Measurements from ENCODE around the gene INPP5K.
A peak's percentile ranks its signal among the peaks of the same experiment; 100 is the strongest.
"Not testable (repeated sequence)": the region's sequence is repeated elsewhere in the genome, so short reads cannot be mapped to it uniquely, and the experiment has no call there.

Gene INPP5K

DNA sequence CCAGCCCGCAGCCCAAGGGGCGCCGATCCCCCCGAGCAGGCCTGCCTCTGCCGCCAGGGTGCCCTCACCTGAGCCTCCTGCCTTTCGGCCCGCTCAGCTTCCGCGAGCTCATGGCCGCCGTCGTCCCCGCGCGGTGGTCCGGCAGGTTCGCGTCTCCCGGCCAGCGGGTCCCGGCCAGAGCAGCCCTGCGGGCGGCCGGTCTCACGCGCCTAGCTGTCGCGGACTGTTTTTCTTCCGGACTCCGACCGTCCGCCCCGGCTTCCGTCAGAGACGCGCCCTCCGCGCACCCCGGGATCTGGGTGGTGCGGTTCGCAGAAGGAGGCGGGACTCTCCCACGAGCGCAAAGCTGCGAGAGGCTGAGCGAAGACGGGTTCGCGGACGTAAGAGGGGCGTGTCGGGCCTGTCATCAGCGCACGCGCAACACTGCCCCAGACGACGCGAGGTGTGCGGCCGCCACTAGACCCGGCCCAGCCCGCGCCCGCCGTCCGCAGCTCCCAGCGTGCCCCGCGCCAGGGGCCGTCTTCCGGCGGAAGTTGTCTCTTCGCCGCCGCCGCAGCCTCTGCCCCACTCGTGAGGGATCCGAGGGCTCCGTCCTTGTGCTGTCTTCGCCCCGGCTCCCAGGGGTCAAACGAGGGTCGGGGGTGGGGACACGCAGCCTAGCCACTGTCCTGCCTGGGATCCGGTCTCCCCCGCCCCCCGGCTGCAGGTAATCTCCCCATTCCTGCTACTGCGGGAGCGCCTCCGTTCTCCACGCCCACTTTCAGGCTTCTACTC lies at the start of gene INPP5K:
Gene INPP5K (minus strand): TSS at position 225 of the 774 bp plus-strand sequence. CDS start 113 bp downstream, at position 112.
- peak; percentile 98 for DNase-seq (ENCODE audit: low read depth)

- no peak for DNase-seq (ENCODE audit: low read depth)
These were observed 49.5 kb upstream of the INPP5K start for GRCh38 chr17:1565877-1566276.

- no peak for DNase-seq (ENCODE audit: low read depth)
These were observed 47.6 kb upstream of the INPP5K start for GRCh38 chr17:1563786-1564613.

DNA sequence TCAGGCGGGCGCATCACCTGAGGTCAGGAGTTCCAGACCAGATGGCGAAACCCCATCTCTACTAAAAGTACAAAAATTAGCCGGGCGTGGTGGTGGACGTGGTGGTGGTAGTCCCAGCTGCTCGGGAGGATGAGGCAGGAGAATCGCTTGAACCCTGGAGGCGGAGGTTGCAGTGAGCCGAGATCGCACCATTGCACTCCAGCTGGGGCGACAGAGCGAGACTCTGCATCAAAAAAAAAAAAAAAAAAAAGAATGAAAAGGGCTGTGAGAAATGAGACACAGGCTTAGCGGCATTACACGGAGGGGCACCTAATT lies 47.0 kb upstream of the INPP5K start:
- DNase-seq (ENCODE audit: low read depth), result not testable (repeated sequence)

DNA sequence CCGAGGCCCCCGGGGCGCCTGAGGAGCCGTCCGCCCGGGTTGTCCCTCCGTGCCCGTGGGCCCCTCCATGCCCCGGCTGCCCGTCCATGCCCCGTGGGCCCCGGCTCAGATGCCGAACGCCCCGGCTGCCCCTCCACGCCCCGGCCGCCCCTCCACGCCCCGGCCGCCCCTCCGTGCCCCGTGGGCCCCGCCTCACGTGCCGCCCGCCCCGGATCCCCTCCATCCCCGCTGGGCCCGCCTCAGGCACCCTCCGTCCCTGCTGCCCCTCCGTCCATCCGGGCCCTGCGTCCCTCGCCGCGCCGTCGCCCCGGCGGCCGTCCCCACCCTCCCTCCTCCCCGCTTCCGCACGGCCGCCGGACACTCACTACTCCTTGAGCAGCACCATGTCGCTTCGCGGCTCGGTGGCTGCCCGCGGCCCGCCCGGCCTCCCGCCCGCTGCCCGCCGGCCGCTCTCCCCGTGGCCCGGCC lies 45.8 kb upstream of the INPP5K start:
- DNase-seq (ENCODE audit: low read depth), result peak; percentile 62

DNA sequence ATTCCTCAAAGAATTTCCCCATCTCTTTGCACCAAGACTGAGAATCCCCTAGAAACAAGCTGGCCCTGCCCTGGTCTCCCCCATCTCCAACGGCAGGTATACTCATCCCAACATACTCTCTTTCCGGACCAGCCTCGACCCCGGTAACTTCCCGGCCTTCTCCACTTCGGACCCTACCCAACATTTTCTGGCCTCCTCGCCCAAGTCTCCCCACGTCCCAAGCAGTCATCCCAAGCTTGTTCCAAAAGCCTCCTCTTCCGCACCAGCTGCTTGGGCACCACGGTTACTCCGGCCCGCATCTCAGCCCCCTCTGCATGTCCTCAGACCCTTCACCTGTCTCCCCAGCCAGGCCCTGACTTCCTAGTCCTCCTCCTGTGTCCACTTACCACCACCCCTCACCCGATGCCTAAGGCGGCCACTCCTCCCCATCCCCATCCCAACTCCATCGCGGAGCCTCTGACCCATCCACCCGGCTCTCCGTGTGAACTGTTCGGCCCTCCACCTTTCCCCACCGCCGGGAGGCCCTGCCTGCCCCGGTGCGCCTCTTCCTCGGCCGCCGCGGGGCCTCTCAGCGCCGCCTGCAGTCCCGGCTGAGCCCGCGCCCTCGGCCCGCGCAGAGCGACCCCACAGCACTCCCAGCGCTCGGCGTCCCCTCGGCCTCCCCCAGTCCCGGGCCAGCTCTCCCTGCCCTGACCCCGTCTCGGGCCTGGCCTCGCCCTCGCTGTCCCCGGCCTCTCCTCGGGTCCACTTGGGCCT lies 45.2 kb upstream of the INPP5K start:
- peak; percentile 29 for DNase-seq (ENCODE audit: low read depth)

- DNase-seq (ENCODE audit: low read depth), result no peak
These were observed 44.5 kb upstream of the INPP5K start for GRCh38 chr17:1560858-1561355.

DNA sequence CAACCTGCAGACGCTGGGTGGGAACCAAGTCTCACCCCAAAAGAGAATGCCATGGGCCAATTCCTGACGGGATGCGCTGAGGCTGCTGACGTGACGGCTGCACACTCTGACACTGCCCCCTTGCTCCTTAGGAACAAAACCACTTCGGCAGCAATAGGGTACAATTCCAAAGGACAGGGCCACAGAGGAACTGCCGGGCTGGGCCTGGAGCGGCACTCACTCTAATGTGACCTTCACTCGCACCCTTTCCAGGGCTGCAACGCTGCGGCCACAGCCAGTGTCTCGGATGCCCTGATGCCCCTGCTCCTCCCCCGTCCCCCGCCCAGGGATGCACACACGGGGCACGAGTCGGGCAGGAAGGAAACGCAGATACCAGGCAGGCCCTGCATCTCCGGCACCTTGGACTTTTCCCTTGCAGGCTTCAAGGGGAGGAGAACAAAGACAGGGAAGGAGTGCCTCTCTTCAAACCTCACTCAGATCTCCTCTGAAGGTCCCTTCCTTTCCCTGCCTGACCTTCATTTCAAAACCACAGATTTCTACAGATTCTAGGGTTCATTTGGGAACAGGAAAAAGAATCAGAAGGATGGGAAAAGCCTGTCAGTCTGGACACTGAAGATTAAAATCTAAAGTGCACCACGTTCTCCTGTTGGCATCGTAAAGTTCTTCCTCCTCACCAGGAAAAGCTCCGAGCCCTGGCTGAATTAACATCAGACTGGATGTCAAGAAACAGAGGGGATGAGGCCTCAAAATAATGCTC lies 43.9 kb upstream of the INPP5K start:
- DNase-seq (ENCODE audit: low read depth), result no peak

GRCh38 chr17:1559047-1560043 lies 42.9 kb upstream of the INPP5K start:
- no peak for DNase-seq (ENCODE audit: low read depth)

- no peak for DNase-seq (ENCODE audit: low read depth)
These were observed 42.0 kb upstream of the INPP5K start for GRCh38 chr17:1558401-1558800.

- DNase-seq (ENCODE audit: low read depth), result no peak
These were observed 41.1 kb upstream of the INPP5K start for GRCh38 chr17:1557355-1558095.

DNA sequence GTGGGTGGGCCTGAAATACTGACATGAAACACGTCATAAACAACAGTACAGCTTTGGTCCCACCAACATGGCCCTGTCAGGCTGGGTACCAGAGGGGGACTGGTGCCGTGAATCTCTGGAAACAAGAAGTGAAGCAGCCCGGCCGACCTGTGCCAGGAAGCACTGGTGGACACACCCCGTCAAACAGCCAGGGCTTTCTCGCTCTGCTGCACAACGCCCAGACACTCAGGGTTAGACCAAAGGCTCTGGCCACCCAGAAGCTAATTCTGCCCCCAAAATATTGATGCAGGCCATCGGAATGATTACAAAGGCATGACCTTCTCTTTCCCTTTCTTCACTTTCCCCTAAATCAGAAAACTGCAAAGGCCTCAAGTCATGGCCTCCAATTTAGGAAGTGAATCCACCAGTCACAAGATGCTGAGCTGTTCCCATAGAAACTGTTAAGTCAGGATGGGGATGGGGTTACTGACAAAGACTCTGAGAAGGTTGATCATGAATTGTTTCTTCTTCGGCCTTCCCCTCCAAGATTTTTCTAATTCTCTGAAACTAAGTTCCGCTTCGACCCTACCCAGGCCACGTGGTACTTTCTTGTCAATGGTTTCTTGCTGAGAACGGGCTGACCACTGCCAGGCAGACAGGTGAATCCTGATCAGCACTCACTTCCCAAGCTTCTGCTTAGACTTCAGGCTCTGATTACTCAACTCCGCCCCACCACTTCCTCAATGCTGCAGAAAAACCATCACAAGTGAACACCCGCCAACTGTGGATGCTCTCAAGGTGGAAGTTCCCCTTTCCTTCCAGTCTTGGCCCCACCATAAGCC lies 39.4 kb upstream of the INPP5K start:
- DNase-seq (ENCODE audit: low read depth), result no peak

DNA sequence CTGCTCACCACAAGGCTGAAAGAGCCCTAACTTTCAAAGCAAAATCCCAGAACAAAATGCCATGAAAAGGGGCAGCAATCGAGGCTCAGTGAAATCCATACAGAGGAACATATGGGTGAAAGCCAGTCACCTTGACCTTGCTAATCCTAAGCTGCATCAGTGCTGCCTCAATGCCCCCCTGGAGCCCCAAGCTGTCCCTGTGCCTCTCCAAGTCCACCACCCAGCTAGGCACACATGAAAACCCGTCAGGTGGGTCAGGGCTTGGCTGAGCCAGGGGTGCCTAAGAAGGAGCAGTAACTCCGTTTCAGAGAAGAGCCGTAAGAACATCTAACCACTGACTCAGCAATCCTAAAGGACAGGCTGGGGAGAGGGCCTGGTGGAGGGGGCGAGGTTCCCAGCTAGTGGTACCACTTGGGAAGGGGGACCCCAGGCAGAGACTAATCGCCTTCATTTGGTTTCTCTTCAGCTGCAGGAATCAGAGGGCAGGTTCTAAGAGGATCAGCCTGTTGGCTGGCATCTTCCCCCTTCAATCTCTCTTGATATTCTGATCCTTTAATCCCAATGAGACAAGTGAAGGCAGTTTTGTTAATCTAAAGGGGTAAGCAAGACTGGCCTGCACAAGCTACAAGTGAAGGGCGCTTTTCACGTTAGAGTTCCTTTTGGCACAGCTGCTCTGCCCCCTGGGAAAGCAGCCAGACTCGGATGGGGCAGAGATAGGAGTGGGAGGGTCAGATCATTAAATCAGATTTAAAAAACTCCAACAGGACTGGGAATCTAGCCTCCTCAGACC lies 38.5 kb upstream of the INPP5K start:
- no peak for DNase-seq (ENCODE audit: low read depth)

- no peak for DNase-seq (ENCODE audit: low read depth)
These were observed 37.2 kb upstream of the INPP5K start for GRCh38 chr17:1553354-1554266.

- no peak for DNase-seq (ENCODE audit: low read depth)
These were observed 36.5 kb upstream of the INPP5K start for GRCh38 chr17:1552932-1553331.

DNA sequence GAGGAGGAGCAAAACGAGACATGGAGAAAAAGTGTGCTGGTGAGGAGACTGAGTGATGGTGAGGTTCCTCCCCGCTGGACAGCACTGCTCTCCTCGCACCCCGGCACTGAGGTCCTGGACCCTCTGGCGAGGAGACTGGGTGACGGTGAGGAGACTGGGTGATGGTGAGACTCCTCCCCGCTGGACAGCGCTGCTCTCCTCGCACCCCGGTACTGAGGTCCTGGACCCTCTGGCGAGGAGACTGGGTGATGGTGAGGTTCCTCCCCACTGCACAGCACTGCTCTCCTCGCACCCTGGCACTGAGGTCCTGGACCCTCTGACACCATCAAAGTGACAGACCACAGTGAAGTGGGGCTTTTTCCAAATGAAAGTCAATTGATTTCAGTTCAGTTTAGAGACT lies 35.3 kb upstream of the INPP5K start:
- no peak for DNase-seq (ENCODE audit: low read depth)

- no peak for DNase-seq (ENCODE audit: low read depth)
These were observed 31.6 kb upstream of the INPP5K start for GRCh38 chr17:1548032-1548431.
